Measurements from ENCODE around the gene TIMP2. TPM values are rescaled to one million over a fixed set of nuclear protein-coding genes. Genes with fewer than 3 reads are reported as not detected.
"Not testable (repeated sequence)": the region's sequence is repeated elsewhere in the genome, so short reads cannot be mapped to it uniquely, and the experiment has no call there.

The TIMP2 gene
- total RNA-seq, 1 donor from 2014 or later = 57.9 TPM

GRCh38 chr17:78904371-78904770 lies 20.8 kb downstream of the TIMP2 start:
- DNase-seq = no peak

- peak; percentile 61 for DNase-seq
Measured at GRCh38 chr17:78903101-78903779, 21.9 kb downstream of the TIMP2 start, which contains the start of gene CEP295NL. Gene CEP295NL, minus strand, starts transcription at chr17:78903201. Its CDS starts 1,373 bp downstream, at chr17:78901828.

DNA sequence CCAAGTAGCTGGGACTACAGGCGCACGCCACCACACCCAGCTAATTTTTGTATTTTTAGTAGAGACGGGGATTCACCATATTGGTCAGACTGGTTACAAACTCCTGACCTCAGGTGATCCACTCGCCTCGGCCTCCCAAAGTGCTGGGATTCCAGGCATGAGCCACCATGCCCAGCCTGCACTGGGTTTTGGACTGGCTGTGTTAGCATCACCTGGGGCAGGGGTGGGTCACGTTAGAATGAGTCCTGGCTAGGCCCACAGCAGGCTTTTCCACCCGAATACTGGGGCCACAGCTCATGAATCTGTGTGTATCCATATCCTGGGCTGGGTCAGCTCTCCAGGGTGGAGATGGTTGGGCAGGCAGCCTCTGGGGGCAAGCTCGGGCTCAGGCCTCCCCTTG lies 23.0 kb downstream of the TIMP2 start:
- not testable (repeated sequence) for DNase-seq

- no peak for DNase-seq
Measured at GRCh38 chr17:78901806-78902205, 23.4 kb downstream of the TIMP2 start.

- no peak for DNase-seq
Measured at GRCh38 chr17:78900816-78901215, 24.4 kb downstream of the TIMP2 start.

DNA sequence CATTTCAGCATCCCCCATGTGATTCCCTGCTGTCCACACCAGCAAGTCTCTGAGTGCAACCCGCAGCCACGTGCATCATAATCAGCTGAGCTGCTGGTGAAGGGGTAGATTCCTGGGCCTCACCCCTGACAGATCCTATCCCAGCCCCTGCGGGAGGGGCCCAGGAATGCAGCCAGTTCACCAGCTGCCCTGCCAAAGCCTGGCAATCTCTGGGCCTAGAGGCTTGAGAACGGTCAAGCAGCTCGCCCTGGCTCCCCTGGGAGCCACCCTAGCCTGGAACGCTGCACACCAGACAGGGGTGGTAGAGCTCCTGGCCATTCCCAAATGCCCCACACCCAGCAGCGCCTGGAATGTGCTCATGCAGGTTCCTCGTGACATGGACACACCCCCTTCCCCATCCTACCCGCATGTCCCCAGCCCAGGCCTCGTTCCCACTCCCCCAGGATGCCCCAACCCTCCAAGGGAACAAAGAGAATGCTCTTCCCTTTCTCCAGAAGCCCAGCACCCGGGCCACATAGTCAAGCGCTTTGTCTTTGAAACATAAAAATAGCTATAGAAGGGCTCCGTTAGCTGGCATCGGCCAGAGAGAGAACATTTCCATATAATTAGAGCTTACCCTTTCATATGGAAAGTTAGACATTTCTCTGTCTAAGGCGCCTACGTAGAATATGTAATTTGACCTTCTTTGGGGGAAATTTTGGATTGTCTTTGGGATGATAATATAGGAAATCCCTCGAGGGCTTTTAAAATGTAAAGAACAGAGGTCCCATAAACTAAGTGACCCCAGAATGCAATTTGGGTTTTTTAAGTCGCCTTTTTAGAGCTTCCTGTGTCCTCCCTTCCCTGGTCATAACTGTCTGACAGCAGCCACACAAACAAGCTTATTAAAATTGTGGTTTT lies 25.6 kb downstream of the TIMP2 start:
- no peak for DNase-seq

DNA sequence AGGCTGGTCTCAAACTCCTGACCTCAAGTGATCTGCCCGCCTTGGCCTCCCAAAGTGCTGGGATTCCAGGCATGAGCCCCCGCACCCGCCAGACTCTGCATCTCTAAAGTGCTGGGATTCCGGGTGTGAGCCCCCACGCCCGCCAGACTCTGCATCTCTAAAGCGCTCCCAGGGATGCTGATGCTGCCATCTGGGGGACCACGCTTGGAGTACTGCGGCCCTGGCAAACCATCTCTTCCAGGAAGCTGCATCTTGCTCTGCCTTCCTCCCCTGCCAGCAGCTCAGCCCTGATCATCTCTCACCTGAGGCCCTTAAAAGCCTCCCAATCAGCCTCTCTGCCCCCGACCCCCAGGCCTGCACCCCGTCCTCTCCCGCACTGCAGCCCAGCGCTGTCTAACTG lies 26.2 kb downstream of the TIMP2 start:
- DNase-seq = no peak

GRCh38 chr17:78898075-78898836 lies 26.9 kb downstream of the TIMP2 start:
- DNase-seq = no peak

- no peak for DNase-seq
Measured at GRCh38 chr17:78897664-78898047, 27.5 kb downstream of the TIMP2 start.

GRCh38 chr17:78896834-78897663 lies 28.1 kb downstream of the TIMP2 start:
- DNase-seq = no peak

DNA sequence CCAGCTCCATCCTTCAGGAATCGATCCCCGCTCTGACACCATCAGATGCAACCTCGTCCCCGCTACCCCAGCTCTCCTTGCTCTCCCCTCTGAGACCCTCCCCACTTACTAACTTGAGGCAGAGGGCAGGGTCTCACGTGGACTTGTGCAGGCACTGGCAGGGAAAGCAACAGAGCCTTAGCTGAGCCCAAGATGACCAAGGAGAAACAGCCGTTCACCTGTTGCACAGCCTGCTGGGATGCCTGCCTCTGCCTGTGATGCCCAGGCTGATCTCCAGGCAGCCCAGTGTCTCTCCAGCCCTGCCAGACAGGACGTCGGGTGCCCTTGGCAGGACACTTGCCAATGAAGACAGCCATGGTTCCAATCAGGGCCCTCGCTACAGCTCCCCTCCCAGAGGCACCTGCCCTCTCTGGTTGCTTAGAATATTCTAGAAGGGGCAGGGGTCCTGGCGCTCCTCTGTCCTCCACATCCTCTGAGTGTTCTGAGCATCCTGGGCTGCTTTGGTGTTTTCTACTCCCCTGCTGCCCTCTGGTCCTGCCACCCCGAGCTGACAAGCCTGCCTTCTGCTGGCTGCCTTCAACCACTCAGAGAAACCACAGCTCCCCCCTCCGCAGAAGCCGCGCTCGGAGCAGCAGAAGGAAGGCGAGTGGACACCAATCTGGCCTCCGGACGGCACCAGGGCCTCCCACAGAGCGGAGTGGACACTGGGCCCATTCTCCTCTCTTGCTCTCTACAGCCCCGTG lies 28.9 kb downstream of the TIMP2 start:
- no peak for DNase-seq

DNA sequence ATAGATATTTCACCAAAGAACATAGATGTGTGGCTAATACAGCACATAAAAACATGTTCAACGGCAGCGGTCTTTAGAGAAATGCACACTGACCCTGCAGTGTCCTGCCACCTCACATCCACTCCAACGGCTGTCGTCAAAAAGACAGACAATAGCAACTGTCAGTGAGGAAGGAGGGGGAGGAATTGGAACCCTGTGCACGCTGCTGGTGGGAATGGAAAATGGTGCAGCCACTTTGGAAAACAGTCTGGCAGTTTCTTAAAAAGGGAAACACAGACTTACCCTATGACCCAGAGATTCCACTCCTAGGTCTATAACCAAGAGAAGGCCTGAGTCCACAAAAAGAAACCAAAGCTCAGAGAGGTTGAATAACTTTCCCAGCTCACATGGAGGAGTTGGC lies 29.9 kb downstream of the TIMP2 start:
- peak; percentile 70 for DNase-seq

- DNase-seq = no peak
Measured at GRCh38 chr17:78893684-78894083, 31.5 kb downstream of the TIMP2 start.

GRCh38 chr17:78892936-78893379 lies 32.2 kb downstream of the TIMP2 start:
- DNase-seq = no peak

DNA sequence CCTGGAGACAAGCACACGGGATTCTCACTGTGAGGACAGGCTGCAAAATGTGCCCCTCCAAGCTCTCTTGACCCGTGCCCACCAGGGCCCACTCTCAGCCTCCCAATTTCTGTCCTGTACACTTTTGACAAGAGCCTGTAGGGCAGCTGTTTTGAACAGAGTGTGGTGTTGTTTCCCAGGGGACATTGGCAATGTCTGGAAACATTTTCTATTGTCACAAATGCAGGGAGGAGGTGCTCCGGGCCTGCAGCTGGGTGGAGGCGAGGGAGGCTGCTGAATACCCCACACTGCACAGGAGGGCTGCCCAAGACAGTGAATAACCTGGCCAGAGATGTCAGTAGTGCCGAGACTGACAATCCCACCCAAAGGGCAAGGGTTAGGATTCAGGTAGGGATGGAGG lies 32.7 kb downstream of the TIMP2 start:
- no peak for DNase-seq

GRCh38 chr17:78892062-78892456 lies 33.1 kb downstream of the TIMP2 start:
- DNase-seq = no peak

- DNase-seq = no peak
Measured at GRCh38 chr17:78891406-78892061, 33.7 kb downstream of the TIMP2 start.

DNA sequence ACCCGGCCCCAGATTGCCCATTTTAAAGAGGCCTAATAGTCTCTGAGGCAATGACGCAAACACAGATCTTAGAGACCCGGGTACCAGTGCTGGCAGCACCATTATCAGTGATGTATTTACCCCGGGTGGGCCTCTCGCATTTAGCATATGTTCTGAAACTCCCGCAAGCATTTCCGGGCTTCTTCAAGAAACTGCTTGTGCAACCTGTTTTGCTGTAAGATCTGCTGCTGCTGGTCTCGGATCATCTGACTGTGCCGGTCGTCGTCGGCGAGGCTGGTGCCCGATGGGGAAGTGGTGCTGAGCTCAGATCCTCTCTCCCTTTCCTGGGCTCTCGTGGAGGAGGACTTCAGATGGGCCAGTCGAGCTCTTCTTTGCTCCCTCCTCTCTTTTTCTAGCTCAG lies 34.7 kb downstream of the TIMP2 start:
- DNase-seq = no peak

DNA sequence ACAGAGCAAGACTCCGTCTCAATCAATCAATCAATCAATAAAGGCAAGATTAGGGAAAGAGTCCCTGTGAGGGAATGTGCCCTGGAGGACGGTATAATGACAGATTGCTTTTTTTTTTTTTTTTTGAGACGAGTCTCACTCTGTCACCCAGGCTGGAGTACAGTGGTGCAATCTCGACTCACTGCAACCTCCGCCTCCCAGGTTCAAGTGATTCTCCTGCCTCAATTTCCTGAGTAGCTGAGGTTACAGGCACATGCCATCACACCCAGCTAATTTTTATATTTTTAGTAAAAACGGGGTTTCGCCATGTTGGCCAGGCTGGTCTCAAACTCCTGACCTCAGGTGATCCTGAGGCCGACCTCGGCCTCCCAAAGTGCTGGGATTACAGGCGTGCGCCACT lies 35.1 kb downstream of the TIMP2 start:
- DNase-seq = not testable (repeated sequence)

GRCh38 chr17:78889531-78889930 lies 35.7 kb downstream of the TIMP2 start:
- no peak for DNase-seq

Data from dermis blood vessel endothelial cell (primary cell).